Measurements from ENCODE around the gene F7.

Gene F7

GRCh38 chr13:113091211-113091771 is 14.3 kb upstream of the F7 start:
- DNase-seq: no peak
- in situ Hi-C loops (cut with HindIII; ENCODE audit: low pct_ligation_motif_present, low sequenced_read_pairs): no loop called here
- no peak overlapping the region for H3K27ac ChIP-seq
- H3K27me3 ChIP-seq (replicated peaks): peaks cover 8% of the 10 kb centered on the region
- TF ChIP-seq, protein P1, sequence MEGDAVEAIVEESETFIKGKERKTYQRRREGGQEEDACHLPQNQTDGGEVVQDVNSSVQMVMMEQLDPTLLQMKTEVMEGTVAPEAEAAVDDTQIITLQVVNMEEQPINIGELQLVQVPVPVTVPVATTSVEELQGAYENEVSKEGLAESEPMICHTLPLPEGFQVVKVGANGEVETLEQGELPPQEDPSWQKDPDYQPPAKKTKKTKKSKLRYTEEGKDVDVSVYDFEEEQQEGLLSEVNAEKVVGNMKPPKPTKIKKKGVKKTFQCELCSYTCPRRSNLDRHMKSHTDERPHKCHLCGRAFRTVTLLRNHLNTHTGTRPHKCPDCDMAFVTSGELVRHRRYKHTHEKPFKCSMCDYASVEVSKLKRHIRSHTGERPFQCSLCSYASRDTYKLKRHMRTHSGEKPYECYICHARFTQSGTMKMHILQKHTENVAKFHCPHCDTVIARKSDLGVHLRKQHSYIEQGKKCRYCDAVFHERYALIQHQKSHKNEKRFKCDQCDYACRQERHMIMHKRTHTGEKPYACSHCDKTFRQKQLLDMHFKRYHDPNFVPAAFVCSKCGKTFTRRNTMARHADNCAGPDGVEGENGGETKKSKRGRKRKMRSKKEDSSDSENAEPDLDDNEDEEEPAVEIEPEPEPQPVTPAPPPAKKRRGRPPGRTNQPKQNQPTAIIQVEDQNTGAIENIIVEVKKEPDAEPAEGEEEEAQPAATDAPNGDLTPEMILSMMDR (IDR thresholded peaks at IDR 0.05; ENCODE audit: low read depth, low read length, missing control alignments): no peak
- H3K36me3 ChIP-seq (replicated peaks): no peaks in the 10 kb centered on the region
- H3K4me3 ChIP-seq (ENCODE audit: low read depth, low read length): no peak overlapping the region

GRCh38 chr13:113091891-113092775 is 13.5 kb upstream of the F7 start:
- H3K36me3 ChIP-seq (replicated peaks): no peaks in the 10 kb centered on the region
- in situ Hi-C loops (cut with HindIII; ENCODE audit: low pct_ligation_motif_present, low sequenced_read_pairs): no loop called here
- DNase-seq: no peak
- H3K4me3 ChIP-seq (ENCODE audit: low read depth, low read length): no peak overlapping the region
- H3K27me3 ChIP-seq (replicated peaks): peaks cover 8% of the 10 kb centered on the region
- TF ChIP-seq, protein P1 (IDR thresholded peaks at IDR 0.05; ENCODE audit: low read depth, low read length, missing control alignments): no peak
- no peak overlapping the region for H3K27ac ChIP-seq

- TF ChIP-seq, protein P1 (IDR thresholded peaks at IDR 0.05; ENCODE audit: low read depth, low read length, missing control alignments): no peak
- H3K4me3 ChIP-seq (ENCODE audit: low read depth, low read length): no peak overlapping the region
- no peak overlapping the region for H3K27ac ChIP-seq
- H3K27me3 ChIP-seq (replicated peaks): peaks cover 8% of the 10 kb centered on the region
- in situ Hi-C loops (cut with HindIII; ENCODE audit: low pct_ligation_motif_present, low sequenced_read_pairs): no loop called here
- H3K36me3 ChIP-seq (replicated peaks): no peaks in the 10 kb centered on the region
- no peak for DNase-seq
These were observed 12.6 kb upstream of the F7 start for GRCh38 chr13:113092776-113093579.

DNA sequence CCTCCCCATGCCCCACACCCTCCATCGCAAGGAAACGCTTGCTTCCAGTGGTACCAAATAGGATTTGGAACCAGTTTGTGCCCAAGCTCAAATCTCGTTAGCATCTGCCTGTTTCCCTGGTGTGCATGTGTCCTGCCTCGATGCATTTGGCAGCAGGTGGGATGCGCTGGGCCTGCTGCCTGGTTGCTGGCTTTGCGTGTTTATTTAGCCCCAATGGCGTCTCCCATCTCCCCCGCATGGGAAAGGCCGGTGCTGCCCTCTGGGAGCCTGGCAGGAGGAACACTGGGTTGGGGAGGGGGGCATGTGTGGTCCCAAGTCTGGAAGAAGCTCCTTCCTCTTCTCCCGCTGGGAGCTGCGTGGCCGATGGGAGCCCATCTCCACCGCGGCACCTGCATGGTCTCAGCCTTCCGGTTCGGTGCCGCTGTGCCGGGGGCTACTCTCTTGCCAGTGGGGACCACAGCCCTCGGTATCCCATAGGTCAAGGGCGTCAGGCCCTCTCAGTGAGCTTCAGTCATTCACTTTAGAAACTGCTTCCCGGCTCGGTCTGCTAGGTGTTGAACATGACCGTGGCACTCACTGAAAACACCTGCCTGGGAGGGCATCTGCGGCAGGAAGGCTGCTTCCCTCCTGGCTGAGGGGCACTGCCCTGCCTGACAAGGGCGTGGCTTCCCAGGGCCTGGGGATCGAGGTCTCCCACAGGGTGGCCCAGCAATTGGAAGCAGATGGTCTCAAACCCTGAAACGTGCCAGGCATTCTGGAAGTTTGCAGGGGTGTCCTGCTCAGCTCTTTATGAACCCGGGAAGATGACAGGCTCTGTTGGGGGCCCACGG is 11.8 kb upstream of the F7 start:
- in situ Hi-C loops (cut with HindIII; ENCODE audit: low pct_ligation_motif_present, low sequenced_read_pairs): no loop called here
- no peak overlapping the region for H3K27ac ChIP-seq
- DNase-seq: no peak
- no peaks in the 10 kb centered on the region for H3K36me3 ChIP-seq (replicated peaks)
- peaks cover 15% of the 10 kb centered on the region for H3K27me3 ChIP-seq (replicated peaks)
- no peak overlapping the region for H3K4me3 ChIP-seq (ENCODE audit: low read depth, low read length)
- TF ChIP-seq, protein P1 (IDR thresholded peaks at IDR 0.05; ENCODE audit: low read depth, low read length, missing control alignments): no peak

DNA sequence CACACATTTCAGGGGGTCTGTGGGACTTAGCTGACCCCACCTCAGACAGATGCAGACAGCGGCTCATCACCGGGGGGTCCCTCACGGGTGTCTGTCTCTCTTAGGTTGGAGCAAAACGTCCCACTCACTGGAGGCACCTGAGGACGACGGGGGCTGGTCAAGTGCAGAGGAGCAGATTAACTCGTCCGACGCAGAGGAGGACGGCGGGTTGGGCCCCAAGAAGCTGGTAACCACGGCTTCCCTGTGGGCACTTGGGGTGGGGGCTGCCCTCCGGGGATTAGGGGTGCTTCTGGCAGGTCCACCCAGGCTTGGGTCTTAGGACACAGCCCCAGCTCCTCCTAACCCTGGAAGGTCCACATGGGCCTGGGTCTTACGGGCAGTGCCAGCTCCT is 11.2 kb upstream of the F7 start:
- in situ Hi-C loops (cut with HindIII; ENCODE audit: low pct_ligation_motif_present, low sequenced_read_pairs): no loop called here
- TF ChIP-seq, protein P1 (IDR thresholded peaks at IDR 0.05; ENCODE audit: low read depth, low read length, missing control alignments): no peak
- Histone ChIP-seq H3K27ac (no peak overlapping the region), H3K27me3 (replicated peaks) (peaks cover 20% of the 10 kb centered on the region), H3K36me3 (replicated peaks) (no peaks in the 10 kb centered on the region), H3K4me3 (ENCODE audit: low read depth, low read length) (no peak overlapping the region)
- no peak for DNase-seq

Data from brain microvascular endothelial cell (primary cell).